Measurements from ENCODE around the gene PPP1CA. TPM values are rescaled to one million over a fixed set of nuclear protein-coding genes. Genes with fewer than 3 reads are reported as not detected.

PPP1CA gene
- total RNA-seq, 1 donor from 2014 or later: 144 TPM

- H3K4me3 ChIP-seq: no peak overlapping the region
- intact Hi-C loops (cut with DNase I): no loop called here
- peaks cover 39% of the 10 kb centered on the region for H3K4me1 ChIP-seq
- no peaks in the 10 kb centered on the region for H3K27me3 ChIP-seq (ENCODE audit: low read depth)
- peaks cover 12% of the 10 kb centered on the region for H3K36me3 ChIP-seq
- TF ChIP-seq CTCF (IDR thresholded peaks at IDR 0.05): no peak
- H3K27ac ChIP-seq: no peak overlapping the region
- H3K9me3 ChIP-seq: no peaks in the 10 kb centered on the region
- no peak for DNase-seq
- ATAC-seq: no peak
These were observed 37.5 kb downstream of the PPP1CA start for GRCh38 chr11:67364169-67364568.

- no peak for TF ChIP-seq CTCF (IDR thresholded peaks at IDR 0.05)
- Histone ChIP-seq H3K4me3 (no peak overlapping the region), H3K27me3 (ENCODE audit: low read depth) (no peaks in the 10 kb centered on the region), H3K4me1 (peaks cover 46% of the 10 kb centered on the region), H3K36me3 (no peaks in the 10 kb centered on the region), H3K27ac (peak overlapping the region; percentile 94), H3K9me3 (no peaks in the 10 kb centered on the region)
- no peak for ATAC-seq
- DNase-seq: no peak
- intact Hi-C loops (cut with DNase I): no loop called here
These were observed 43.6 kb downstream of the PPP1CA start for GRCh38 chr11:67357831-67358670.

GRCh38 chr11:67356864-67357561 is 44.6 kb downstream of the PPP1CA start:
- peaks cover 55% of the 10 kb centered on the region for H3K4me1 ChIP-seq
- intact Hi-C loops (cut with DNase I): no loop called here
- no peak overlapping the region for H3K4me3 ChIP-seq
- H3K36me3 ChIP-seq: no peaks in the 10 kb centered on the region
- no peaks in the 10 kb centered on the region for H3K9me3 ChIP-seq
- peak; percentile 94 for TF ChIP-seq CTCF (IDR thresholded peaks at IDR 0.05)
- peak; percentile 83 for DNase-seq
- H3K27me3 ChIP-seq (ENCODE audit: low read depth): no peaks in the 10 kb centered on the region
- H3K27ac ChIP-seq: peak overlapping the region; percentile 94
- peak; percentile 41 to 56 for ATAC-seq

- Histone ChIP-seq H3K36me3 (no peaks in the 10 kb centered on the region), H3K27me3 (ENCODE audit: low read depth) (no peaks in the 10 kb centered on the region), H3K9me3 (no peaks in the 10 kb centered on the region), H3K4me3 (no peak overlapping the region), H3K4me1 (peaks cover 61% of the 10 kb centered on the region), H3K27ac (peak overlapping the region; percentile 94)
- ATAC-seq: no peak
- DNase-seq: no peak
- intact Hi-C loops (cut with DNase I): no loop called here
- no peak for TF ChIP-seq CTCF (IDR thresholded peaks at IDR 0.05)
These were observed 45.2 kb downstream of the PPP1CA start for GRCh38 chr11:67356387-67356863.

- Histone ChIP-seq H3K4me3 (no peak overlapping the region), H3K36me3 (no peaks in the 10 kb centered on the region), H3K9me3 (no peaks in the 10 kb centered on the region), H3K27me3 (ENCODE audit: low read depth) (no peaks in the 10 kb centered on the region), H3K4me1 (peaks cover 66% of the 10 kb centered on the region), H3K27ac (peak overlapping the region; percentile 94)
- TF ChIP-seq CTCF (IDR thresholded peaks at IDR 0.05): no peak
- intact Hi-C loops (cut with DNase I): no loop called here
- no peak for ATAC-seq
- no peak for DNase-seq
These were observed 45.8 kb downstream of the PPP1CA start for GRCh38 chr11:67355794-67356386.

All from lower lobe of right lung (tissue), 2 donors.